HepG2 (cell line): Measurements from ENCODE around the gene EFCAB8. TPM values are rescaled to one million over a fixed set of nuclear protein-coding genes. Genes with fewer than 3 reads are reported as not detected.
A peak's percentile ranks its signal among the peaks of the same experiment; 100 is the strongest.

ENCODE experiments used
- CBX2 ChIP-seq, 2 experiments: fragments of 200-600 bp in 1 of 2; sonication (generic); formaldehyde crosslinking in 1 of 2; IDR thresholded peaks; 2 replicates each; pipeline versions ENCODE4 v1.7.0 to v1.8.1; 2018 to 2022; ENCODE audit warnings: low read depth in 2 of 2, low read length in 1 of 2, mild to moderate bottlenecking in 1 of 2, missing genetic modification reagents in 1 of 2
- CC2D1A ChIP-seq: sonication (generic); formaldehyde crosslinking; IDR thresholded peaks from 2 replicates; pipeline ENCODE4 v1.8.1; 2023; ENCODE audit warnings: mild to moderate bottlenecking, missing genetic modification reagents
- DNMT1 ChIP-seq: sonication (generic); formaldehyde crosslinking; IDR thresholded peaks from 2 replicates; pipeline ENCODE4 v1.5.1; 2020; ENCODE audit warnings: mild to moderate bottlenecking, missing genetic modification reagents
- ELF1 ChIP-seq: sonication (generic); formaldehyde crosslinking; IDR thresholded peaks from 2 replicates; pipeline ENCODE4 v1.4.0; 2020; ENCODE audit warnings: missing genetic modification reagents
- FOXP4 ChIP-seq: sonication (generic); formaldehyde crosslinking; IDR thresholded peaks from 2 replicates; pipeline ENCODE4 v1.4.0; 2020; ENCODE audit warnings: missing genetic modification reagents
- HMGA1 ChIP-seq: sonication (generic); formaldehyde crosslinking; conservative IDR thresholded peaks from 2 replicates; pipeline ENCODE4 v1.4.0; 2020; ENCODE audit warnings: missing genetic modification reagents
- HNRNPK ChIP-seq: fragments of 200-400 bp; formaldehyde crosslinking; IDR thresholded peaks from 2 replicates; pipeline ENCODE4 v1.6.1; 2018; ENCODE audit warnings: low read length, low read depth, moderate library complexity, mild to moderate bottlenecking; ENCODE audit not compliant: poor library complexity, severe bottlenecking
- MBD4 ChIP-seq: IDR thresholded peaks from 2 replicates; pipeline ENCODE4 v1.6.1; 2012; ENCODE audit warnings: low read length, inconsistent platforms, borderline replicate concordance
- NFKBIZ ChIP-seq: IDR thresholded peaks from 2 replicates; pipeline ENCODE4 v1.6.1; 2018; ENCODE audit warnings: missing genetic modification reagents, missing compliant biosample characterization
- ZFP62 ChIP-seq: sonication (generic); formaldehyde crosslinking; IDR thresholded peaks from 2 replicates; pipeline ENCODE4 v1.4.0; 2020; ENCODE audit warnings: missing genetic modification reagents
- ZFP90 ChIP-seq: sonication (generic); formaldehyde crosslinking; IDR thresholded peaks from 2 replicates; pipeline ENCODE4 v1.8.0; 2022; ENCODE audit warnings: missing genetic modification reagents, mild to moderate bottlenecking, inconsistent platforms, borderline replicate concordance
- ZHX1 ChIP-seq: sonication (generic); formaldehyde crosslinking; IDR thresholded peaks from 2 replicates; pipeline ENCODE4 v1.8.1; 2022; ENCODE audit warnings: low read depth, mild to moderate bottlenecking, missing genetic modification reagents
- ZNF430 ChIP-seq: sonication (generic); formaldehyde crosslinking; IDR thresholded peaks from 2 replicates; pipeline ENCODE4 v1.9.0; 2021; ENCODE audit warnings: mild to moderate bottlenecking, missing genetic modification reagents
- ZNF546 ChIP-seq: sonication (generic); formaldehyde crosslinking; conservative IDR thresholded peaks from 2 replicates; pipeline ENCODE4 v1.8.1; 2023; ENCODE audit warnings: mild to moderate bottlenecking, missing genetic modification reagents
- ZNF607 ChIP-seq: sonication (generic); formaldehyde crosslinking; IDR thresholded peaks from 2 replicates; pipeline ENCODE4 v1.5.1; 2020; ENCODE audit warnings: missing genetic modification reagents, mild to moderate bottlenecking, borderline replicate concordance
- ZNF770 ChIP-seq: sonication (generic); formaldehyde crosslinking; IDR thresholded peaks from 2 replicates; pipeline ENCODE4 v1.5.0; 2020; ENCODE audit warnings: mild to moderate bottlenecking, missing genetic modification reagents
- polyA plus RNA-seq, 8 experiments: library from polyadenylated mRNA; depleted of rRNA in 3 of 8; stranded (reverse) in 7 of 8; unstranded in 1 of 8; fragments of >200 nt; fragmentation: Illumina TruSeq in 4 of 8; extraction: Trizol in 4 of 8; gene quantifications; 2 replicates each; pipeline versions ENCODE4 v1.2.1 to v1.2.3, GENCODE V29; 2011 to 2016; ENCODE audit warnings: low read depth in 4 of 8, missing spikeins in 1 of 8, mixed read lengths in 1 of 8; ENCODE audit not compliant: insufficient read depth in 1 of 8
- total RNA-seq, 5 experiments: library from RNA; depleted of rRNA; stranded (reverse); fragments of >200 nt; fragmentation: Illumina TruSeq; extraction: Trizol; gene quantifications; 2 replicates each; pipeline ENCODE4 v1.2.3, GENCODE V29; 2016; ENCODE audit warnings: low read depth in 1 of 5
- TF ChIP-seq, protein P1 (sequence below): sonication (generic); formaldehyde crosslinking; IDR thresholded peaks from 2 replicates; pipeline ENCODE4 v1.5.1; 2020; ENCODE audit warnings: mild to moderate bottlenecking, missing genetic modification reagents, moderate library complexity
- TF ChIP-seq, protein P2 (sequence below): sonication (generic); formaldehyde crosslinking; IDR thresholded peaks from 2 replicates; pipeline ENCODE4 v1.4.0; 2020; ENCODE audit warnings: mild to moderate bottlenecking, missing genetic modification reagents

Gene EFCAB8
- total and polyA plus RNA-seq, 2 of the 13 experiments (the other 11 are each of a cell fraction or from before 2014, with no cell fraction given): 0.15 to 0.22 TPM

GRCh38 chr20:33008336-33009213 lies 149.9 kb downstream of the EFCAB8 start (continued):
- TF ChIP-seq ZNF770 (CRISPR knock-in tag) (no peak), MBD4 (no peak; the same call in 1 of the 2 replicates), FOXP4 (CRISPR knock-in tag) (peak; percentile 33), ZNF607 (CRISPR knock-in tag) (no peak), ZHX1 (no peak), ZFP62 (CRISPR knock-in tag) (no peak), CBX2 (IDR thresholded peaks at IDR 0.05; ENCODE audit: low read depth, low read length) (no peak), CBX2 (CRISPR knock-in tag; IDR thresholded peaks at IDR 0.05; ENCODE audit: low read depth) (no peak), ZNF546 (CRISPR knock-in tag) (peak; percentile 69; the same call in 1 of the 2 replicates), ELF1 (CRISPR knock-in tag) (no peak), ZNF430 (peak; percentile 34; the same call in 1 of the 2 replicates), DNMT1 (CRISPR knock-in tag) (0 out of 2 replicates have a peak, but pooled peaks have one; percentile 22), CC2D1A (CRISPR knock-in tag) (no peak), ZFP90 (CRISPR knock-in tag) (no peak), NFKBIZ (CRISPR knock-in tag) (0 out of 2 replicates have a peak, but pooled peaks have one; percentile 14), HNRNPK (no peak), HMGA1 (CRISPR knock-in tag) (no peak)
- TF ChIP-seq, protein P1, sequence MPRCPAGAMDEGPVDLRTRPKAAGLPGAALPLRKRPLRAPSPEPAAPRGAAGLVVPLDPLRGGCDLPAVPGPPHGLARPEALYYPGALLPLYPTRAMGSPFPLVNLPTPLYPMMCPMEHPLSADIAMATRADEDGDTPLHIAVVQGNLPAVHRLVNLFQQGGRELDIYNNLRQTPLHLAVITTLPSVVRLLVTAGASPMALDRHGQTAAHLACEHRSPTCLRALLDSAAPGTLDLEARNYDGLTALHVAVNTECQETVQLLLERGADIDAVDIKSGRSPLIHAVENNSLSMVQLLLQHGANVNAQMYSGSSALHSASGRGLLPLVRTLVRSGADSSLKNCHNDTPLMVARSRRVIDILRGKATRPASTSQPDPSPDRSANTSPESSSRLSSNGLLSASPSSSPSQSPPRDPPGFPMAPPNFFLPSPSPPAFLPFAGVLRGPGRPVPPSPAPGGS (CRISPR knock-in tag): no peak
- TF ChIP-seq, protein P2, sequence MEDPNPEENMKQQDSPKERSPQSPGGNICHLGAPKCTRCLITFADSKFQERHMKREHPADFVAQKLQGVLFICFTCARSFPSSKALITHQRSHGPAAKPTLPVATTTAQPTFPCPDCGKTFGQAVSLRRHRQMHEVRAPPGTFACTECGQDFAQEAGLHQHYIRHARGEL (CRISPR knock-in tag): no peak
